ENCODE results near the gene CDCA3.
"Not testable (repeated sequence)": the region's sequence is repeated elsewhere in the genome, so short reads cannot be mapped to it uniquely, and the experiment has no call there.

CDCA3 gene

GRCh38 chr12:6872073-6873048 lies 21.3 kb upstream of the CDCA3 start:
- DNase-seq, result peak; percentile 85

GRCh38 chr12:6871052-6871957 lies 20.2 kb upstream of the CDCA3 start:
- no peak for DNase-seq

- not testable (repeated sequence) for DNase-seq
Observed at GRCh38 chr12:6870304-6870703, 19.2 kb upstream of the CDCA3 start.

GRCh38 chr12:6869049-6870021 lies 18.2 kb upstream of the CDCA3 start:
- peak; percentile 83 for DNase-seq

GRCh38 chr12:6868211-6869048 lies 17.3 kb upstream of the CDCA3 start:
- no peak for DNase-seq

GRCh38 chr12:6867413-6868210 lies 16.5 kb upstream of the CDCA3 start, which contains the start of gene TPI1:
Gene TPI1, plus strand, starts transcription at chr12:6867531. Its CDS starts 36 bp downstream, at chr12:6867567.
- DNase-seq, result peak; percentile 79

GRCh38 chr12:6866920-6867412 lies 15.9 kb upstream of the CDCA3 start:
- no peak for DNase-seq

- no peak for DNase-seq
Observed at GRCh38 chr12:6866163-6866919, 15.3 kb upstream of the CDCA3 start.

- not testable (repeated sequence) for DNase-seq
Observed at GRCh38 chr12:6865307-6865706, 14.2 kb upstream of the CDCA3 start.

GRCh38 chr12:6863586-6864321 lies 12.7 kb upstream of the CDCA3 start:
- DNase-seq, result no peak

GRCh38 chr12:6863033-6863432 lies 11.9 kb upstream of the CDCA3 start:
- DNase-seq, result no peak

- no peak for DNase-seq
Observed at GRCh38 chr12:6861391-6861790, 10.3 kb upstream of the CDCA3 start.

- no peak for DNase-seq
Observed at GRCh38 chr12:6860942-6861341, 9.9 kb upstream of the CDCA3 start.

- no peak for DNase-seq
Observed at GRCh38 chr12:6860116-6860515, 9.0 kb upstream of the CDCA3 start.

GRCh38 chr12:6858799-6859198 lies 7.7 kb upstream of the CDCA3 start:
- no peak for DNase-seq

GRCh38 chr12:6855322-6855721 lies 4.2 kb upstream of the CDCA3 start:
- no peak for DNase-seq

GRCh38 chr12:6854036-6854435 lies 3.0 kb upstream of the CDCA3 start:
- DNase-seq, result no peak

GRCh38 chr12:6853626-6854025 lies 2.5 kb upstream of the CDCA3 start:
- DNase-seq, result no peak
